ENCODE results near the gene GMPPB.

GMPPB gene

DNA sequence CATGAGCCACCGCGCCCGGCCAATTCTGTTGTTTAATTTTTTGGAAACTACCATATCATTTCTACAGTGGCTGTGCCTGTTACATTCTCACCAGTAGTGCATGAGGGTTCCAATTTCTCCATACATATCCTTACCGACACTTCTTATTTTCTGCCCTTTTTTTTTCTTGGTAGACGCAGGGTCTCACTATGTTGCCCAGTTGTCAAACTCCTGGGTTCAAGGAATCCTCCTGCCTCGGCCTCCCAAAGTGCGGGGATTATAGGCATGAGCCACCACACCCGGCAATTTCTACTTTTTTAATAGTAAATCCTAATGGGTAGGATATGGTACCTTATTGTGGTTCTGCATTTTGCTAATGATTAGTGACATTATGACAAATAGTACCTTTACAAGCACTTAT lies 13.9 kb downstream of the GMPPB start:
- Histone ChIP-seq H3K4me2 (ENCODE audit: low read depth, low read length, poor library complexity, severe bottlenecking) (no peak overlapping the region), H2AFZ (ENCODE audit: low read depth, low read length, severe bottlenecking) (no peak overlapping the region), H3K9ac (ENCODE audit: low read length) (no peak overlapping the region), H4K20me1 (ENCODE audit: low read depth, low read length) (no peaks in the 10 kb centered on the region), H3F3A (ENCODE audit: insufficient read depth) (no peaks in the 10 kb centered on the region), H3K9me3 (ENCODE audit: insufficient read depth, low read length) (no peaks in the 10 kb centered on the region), H3K79me2 (ENCODE audit: insufficient read depth, low read length) (no peaks in the 10 kb centered on the region), H3K27me3 (ENCODE audit: low read length) (no peaks in the 10 kb centered on the region), H3K9me2 (replicated peaks; ENCODE audit: insufficient read depth, low read length) (no peaks in the 10 kb centered on the region), H3K27ac (ENCODE audit: low read depth, low read length) (no peak overlapping the region), H3K4me3 (ENCODE audit: insufficient read depth, low read length, poor library complexity, severe bottlenecking) (no peak overlapping the region), H3K36me3 (ENCODE audit: low read length) (no peaks in the 10 kb centered on the region)
- TF ChIP-seq, protein P1, sequence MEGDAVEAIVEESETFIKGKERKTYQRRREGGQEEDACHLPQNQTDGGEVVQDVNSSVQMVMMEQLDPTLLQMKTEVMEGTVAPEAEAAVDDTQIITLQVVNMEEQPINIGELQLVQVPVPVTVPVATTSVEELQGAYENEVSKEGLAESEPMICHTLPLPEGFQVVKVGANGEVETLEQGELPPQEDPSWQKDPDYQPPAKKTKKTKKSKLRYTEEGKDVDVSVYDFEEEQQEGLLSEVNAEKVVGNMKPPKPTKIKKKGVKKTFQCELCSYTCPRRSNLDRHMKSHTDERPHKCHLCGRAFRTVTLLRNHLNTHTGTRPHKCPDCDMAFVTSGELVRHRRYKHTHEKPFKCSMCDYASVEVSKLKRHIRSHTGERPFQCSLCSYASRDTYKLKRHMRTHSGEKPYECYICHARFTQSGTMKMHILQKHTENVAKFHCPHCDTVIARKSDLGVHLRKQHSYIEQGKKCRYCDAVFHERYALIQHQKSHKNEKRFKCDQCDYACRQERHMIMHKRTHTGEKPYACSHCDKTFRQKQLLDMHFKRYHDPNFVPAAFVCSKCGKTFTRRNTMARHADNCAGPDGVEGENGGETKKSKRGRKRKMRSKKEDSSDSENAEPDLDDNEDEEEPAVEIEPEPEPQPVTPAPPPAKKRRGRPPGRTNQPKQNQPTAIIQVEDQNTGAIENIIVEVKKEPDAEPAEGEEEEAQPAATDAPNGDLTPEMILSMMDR (IDR thresholded peaks at IDR 0.05; ENCODE audit: insufficient read depth, low read length, poor library complexity, severe bottlenecking), result no peak
- TF ChIP-seq EZH2phosphoT487 (conservative IDR thresholded peaks at IDR 0.05; ENCODE audit: low read length), result no peak

GRCh38 chr3:49707113-49707480 lies 16.7 kb downstream of the GMPPB start:
- Histone ChIP-seq H2AFZ (ENCODE audit: low read depth, low read length, severe bottlenecking) (no peak overlapping the region), H3K4me3 (ENCODE audit: insufficient read depth, low read length, poor library complexity, severe bottlenecking) (no peak overlapping the region), H3K27ac (ENCODE audit: low read depth, low read length) (no peak overlapping the region), H3K79me2 (ENCODE audit: insufficient read depth, low read length) (no peaks in the 10 kb centered on the region), H3K36me3 (ENCODE audit: low read length) (no peaks in the 10 kb centered on the region), H3K9me2 (replicated peaks; ENCODE audit: insufficient read depth, low read length) (no peaks in the 10 kb centered on the region), H4K20me1 (ENCODE audit: low read depth, low read length) (no peaks in the 10 kb centered on the region), H3K9me3 (ENCODE audit: insufficient read depth, low read length) (no peaks in the 10 kb centered on the region), H3F3A (ENCODE audit: insufficient read depth) (no peaks in the 10 kb centered on the region), H3K9ac (ENCODE audit: low read length) (no peak overlapping the region), H3K27me3 (ENCODE audit: low read length) (no peaks in the 10 kb centered on the region), H3K4me2 (ENCODE audit: low read depth, low read length, poor library complexity, severe bottlenecking) (no peak overlapping the region)
- TF ChIP-seq, protein P1 (IDR thresholded peaks at IDR 0.05; ENCODE audit: insufficient read depth, low read length, poor library complexity, severe bottlenecking), result no peak
- no peak for TF ChIP-seq EZH2phosphoT487 (conservative IDR thresholded peaks at IDR 0.05; ENCODE audit: low read length)

- Histone ChIP-seq H3K9me3 (ENCODE audit: insufficient read depth, low read length) (no peaks in the 10 kb centered on the region), H3F3A (ENCODE audit: insufficient read depth) (no peaks in the 10 kb centered on the region), H3K9me2 (replicated peaks; ENCODE audit: insufficient read depth, low read length) (no peaks in the 10 kb centered on the region), H4K20me1 (ENCODE audit: low read depth, low read length) (no peaks in the 10 kb centered on the region), H3K9ac (ENCODE audit: low read length) (no peak overlapping the region), H3K36me3 (ENCODE audit: low read length) (no peaks in the 10 kb centered on the region), H3K79me2 (ENCODE audit: insufficient read depth, low read length) (no peaks in the 10 kb centered on the region), H3K27ac (ENCODE audit: low read depth, low read length) (no peak overlapping the region), H3K4me2 (ENCODE audit: low read depth, low read length, poor library complexity, severe bottlenecking) (no peak overlapping the region), H2AFZ (ENCODE audit: low read depth, low read length, severe bottlenecking) (no peak overlapping the region), H3K4me3 (ENCODE audit: insufficient read depth, low read length, poor library complexity, severe bottlenecking) (no peak overlapping the region), H3K27me3 (ENCODE audit: low read length) (no peaks in the 10 kb centered on the region)
- TF ChIP-seq, protein P1 (IDR thresholded peaks at IDR 0.05; ENCODE audit: insufficient read depth, low read length, poor library complexity, severe bottlenecking), result no peak
- TF ChIP-seq EZH2phosphoT487 (conservative IDR thresholded peaks at IDR 0.05; ENCODE audit: low read length), result no peak
These were observed 17.2 kb downstream of the GMPPB start for GRCh38 chr3:49706456-49707112.

All from SU-DHL-6 (cell line).